Measurements from ENCODE around the gene SLC7A6.

SLC7A6 gene

DNA sequence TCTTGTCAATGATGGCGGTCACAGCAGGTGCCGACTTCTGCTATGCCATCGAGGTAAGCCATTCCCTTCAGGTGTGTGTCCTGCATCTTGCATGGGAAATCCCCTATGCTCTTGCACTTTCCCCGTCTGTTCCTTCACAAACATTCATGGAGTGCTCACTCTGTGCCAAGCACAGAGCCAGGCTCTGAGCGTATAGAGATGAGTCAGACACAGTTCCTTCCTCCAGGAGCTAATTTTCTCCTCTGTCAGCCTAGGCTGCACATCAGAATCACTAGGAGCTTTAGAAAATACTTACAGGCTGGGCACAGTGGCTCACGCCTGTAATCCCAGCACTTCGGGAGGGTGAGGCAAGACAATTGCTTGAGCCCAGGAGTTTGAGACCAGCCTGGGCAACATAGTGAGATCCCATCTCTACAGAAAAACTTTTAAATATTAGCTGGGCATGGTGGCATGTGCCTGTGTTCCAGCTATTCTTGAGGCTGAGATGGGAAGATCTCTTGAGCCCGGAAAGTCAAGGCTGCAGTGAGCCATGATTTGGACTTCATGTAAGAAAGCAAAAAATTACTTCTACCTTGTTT lies 60.5 kb downstream of the SLC7A6 start:
- Histone ChIP-seq H3K36me3 (ENCODE audit: insufficient read depth, low read length) (peaks cover 53% of the 10 kb centered on the region), H3K4me3 (ENCODE audit: low read length) (no peak overlapping the region), H3K9me3 (ENCODE audit: low read length) (no peaks in the 10 kb centered on the region), H2AFZ (ENCODE audit: low read depth, low read length) (no peak overlapping the region), H3K4me1 (ENCODE audit: insufficient read depth, low read length) (no peaks in the 10 kb centered on the region), H3K27me3 (ENCODE audit: insufficient read depth, low read length) (no peaks in the 10 kb centered on the region)

DNA sequence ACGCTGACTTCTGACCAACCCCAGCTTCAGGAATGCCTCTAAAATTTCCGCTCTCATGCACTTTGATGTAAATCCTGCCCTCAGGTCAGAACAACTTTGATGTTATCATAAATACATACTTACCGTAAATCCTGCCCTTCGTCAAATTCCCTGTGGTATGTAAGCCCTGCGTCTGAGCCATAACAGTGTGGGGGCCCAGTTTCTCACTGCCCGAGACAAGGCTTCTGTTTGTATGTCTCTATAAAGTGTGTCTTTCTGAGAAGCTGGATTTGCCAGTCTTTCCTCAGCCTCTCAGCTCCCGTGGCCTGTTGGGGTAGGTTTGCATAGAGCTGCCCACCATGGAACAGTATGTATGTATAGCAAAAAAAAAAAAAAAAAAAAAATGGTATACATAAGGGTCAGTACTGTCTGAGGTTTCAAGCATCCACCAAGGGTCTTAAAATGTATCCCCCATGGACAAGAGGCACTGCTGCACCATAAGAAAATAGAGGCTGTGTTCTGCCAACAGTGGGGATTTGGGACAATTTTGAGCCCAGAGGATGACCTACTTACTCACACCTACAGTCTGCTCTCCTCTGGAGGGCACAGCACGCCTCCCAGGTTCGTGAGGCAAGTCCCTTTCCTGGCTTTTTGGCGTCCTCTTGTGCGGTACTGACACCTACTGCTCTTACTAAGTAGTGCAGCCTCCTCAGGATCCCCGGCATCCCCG lies 64.0 kb downstream of the SLC7A6 start:
- no peak overlapping the region for H2AFZ ChIP-seq (ENCODE audit: low read depth, low read length)
- H3K4me1 ChIP-seq (ENCODE audit: insufficient read depth, low read length), result no peaks in the 10 kb centered on the region
- H3K4me3 ChIP-seq (ENCODE audit: low read length), result no peak overlapping the region
- no peaks in the 10 kb centered on the region for H3K27me3 ChIP-seq (ENCODE audit: insufficient read depth, low read length)
- no peaks in the 10 kb centered on the region for H3K9me3 ChIP-seq (ENCODE audit: low read length)
- peaks cover 51% of the 10 kb centered on the region for H3K36me3 ChIP-seq (ENCODE audit: insufficient read depth, low read length)

DNA sequence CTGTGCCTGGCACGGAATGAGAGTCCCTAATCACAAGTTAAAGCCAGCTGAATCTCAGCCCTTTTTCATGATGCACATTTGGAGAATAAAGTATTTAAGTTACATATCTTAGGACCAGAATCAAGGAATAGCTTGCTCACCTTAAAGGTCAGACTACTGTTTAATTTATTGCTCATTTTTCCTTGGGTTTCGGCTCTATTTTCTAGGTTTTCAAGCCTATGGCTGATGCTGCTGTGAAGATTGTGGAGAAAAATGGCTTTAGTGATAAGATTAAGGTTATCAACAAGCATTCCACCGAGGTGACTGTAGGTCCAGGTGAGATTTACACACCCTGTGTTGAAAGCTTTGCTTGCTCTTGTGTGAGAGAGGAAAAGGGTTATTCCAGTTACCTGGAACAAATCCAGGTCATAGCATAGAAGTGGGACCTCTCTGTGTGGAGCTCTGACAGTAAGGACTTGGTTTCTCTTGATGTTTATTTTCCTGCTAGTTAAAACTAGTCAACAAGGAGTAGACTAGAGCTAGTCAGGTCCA lies 64.6 kb downstream of the SLC7A6 start:
- Histone ChIP-seq H3K4me3 (ENCODE audit: low read length) (no peak overlapping the region), H3K4me1 (ENCODE audit: insufficient read depth, low read length) (no peaks in the 10 kb centered on the region), H3K27me3 (ENCODE audit: insufficient read depth, low read length) (no peaks in the 10 kb centered on the region), H3K36me3 (ENCODE audit: insufficient read depth, low read length) (peaks cover 49% of the 10 kb centered on the region), H2AFZ (ENCODE audit: low read depth, low read length) (no peak overlapping the region), H3K9me3 (ENCODE audit: low read length) (no peaks in the 10 kb centered on the region)

DNA sequence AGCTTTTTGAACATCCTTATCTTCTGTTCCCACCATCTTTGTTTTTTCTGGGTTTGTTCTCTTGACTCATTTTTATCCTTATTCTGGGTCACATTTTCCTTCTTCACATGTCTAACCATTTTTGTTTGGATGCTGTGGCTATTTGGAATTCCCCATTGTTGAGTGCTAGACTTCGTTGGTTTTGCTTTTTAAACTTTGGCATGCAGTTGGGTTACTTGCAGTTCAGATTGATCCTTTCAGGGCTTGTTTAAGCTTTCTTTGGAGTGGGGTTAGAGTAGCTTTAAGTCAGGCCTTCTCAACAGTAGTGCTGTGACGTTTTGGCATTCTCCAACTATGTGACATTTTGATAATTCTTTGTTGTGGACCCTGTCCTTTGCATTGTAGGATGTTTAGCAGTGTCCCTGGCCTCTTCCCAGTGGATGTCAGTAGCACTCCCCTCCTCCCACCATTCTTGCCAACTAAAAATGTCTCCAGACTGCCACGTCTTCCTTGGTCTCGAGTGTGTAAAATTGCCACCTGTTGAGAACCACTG lies 67.6 kb downstream of the SLC7A6 start:
- Histone ChIP-seq H3K4me3 (ENCODE audit: low read length) (no peak overlapping the region), H2AFZ (ENCODE audit: low read depth, low read length) (no peak overlapping the region), H3K4me1 (ENCODE audit: insufficient read depth, low read length) (no peaks in the 10 kb centered on the region), H3K9me3 (ENCODE audit: low read length) (no peaks in the 10 kb centered on the region), H3K36me3 (ENCODE audit: insufficient read depth, low read length) (peaks cover 40% of the 10 kb centered on the region), H3K27me3 (ENCODE audit: insufficient read depth, low read length) (no peaks in the 10 kb centered on the region)

DNA sequence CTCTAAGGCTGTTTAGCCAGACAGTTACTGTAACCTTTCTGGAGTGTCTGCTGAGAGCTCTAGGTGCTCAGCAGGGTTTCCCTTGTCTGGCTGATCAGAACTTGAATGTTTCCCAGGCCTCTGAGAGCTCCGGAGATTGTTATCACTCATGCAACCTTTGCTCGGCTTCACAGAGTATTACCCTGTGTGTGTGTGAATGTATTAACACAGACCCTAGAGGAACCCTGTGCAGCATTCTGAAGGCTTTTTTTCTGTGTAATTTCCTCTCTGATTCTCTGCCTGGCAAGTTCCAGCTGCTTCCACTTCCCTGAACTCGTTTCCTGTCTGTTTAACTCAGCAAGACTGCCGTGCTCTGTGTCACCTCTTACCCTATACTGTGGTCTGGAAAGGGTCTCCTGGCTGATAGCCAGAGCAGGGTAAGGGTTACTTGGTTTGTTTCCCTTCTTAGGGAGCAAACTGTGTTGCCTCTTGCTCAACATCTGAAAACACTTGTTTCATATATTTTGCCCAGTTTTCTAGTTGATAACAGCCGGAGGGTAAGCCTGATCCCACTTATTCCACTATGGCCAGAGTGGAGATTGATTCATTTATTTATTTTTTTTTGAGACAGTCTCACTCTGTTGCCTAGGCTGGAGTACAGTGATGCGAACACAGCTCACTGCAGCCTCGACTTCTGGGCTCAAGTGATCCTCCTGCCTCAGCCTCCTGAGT lies 68.2 kb downstream of the SLC7A6 start:
- no peak overlapping the region for H2AFZ ChIP-seq (ENCODE audit: low read depth, low read length)
- no peak overlapping the region for H3K4me3 ChIP-seq (ENCODE audit: low read length)
- no peaks in the 10 kb centered on the region for H3K9me3 ChIP-seq (ENCODE audit: low read length)
- H3K27me3 ChIP-seq (ENCODE audit: insufficient read depth, low read length), result no peaks in the 10 kb centered on the region
- peaks cover 42% of the 10 kb centered on the region for H3K36me3 ChIP-seq (ENCODE audit: insufficient read depth, low read length)
- H3K4me1 ChIP-seq (ENCODE audit: insufficient read depth, low read length), result no peaks in the 10 kb centered on the region

DNA sequence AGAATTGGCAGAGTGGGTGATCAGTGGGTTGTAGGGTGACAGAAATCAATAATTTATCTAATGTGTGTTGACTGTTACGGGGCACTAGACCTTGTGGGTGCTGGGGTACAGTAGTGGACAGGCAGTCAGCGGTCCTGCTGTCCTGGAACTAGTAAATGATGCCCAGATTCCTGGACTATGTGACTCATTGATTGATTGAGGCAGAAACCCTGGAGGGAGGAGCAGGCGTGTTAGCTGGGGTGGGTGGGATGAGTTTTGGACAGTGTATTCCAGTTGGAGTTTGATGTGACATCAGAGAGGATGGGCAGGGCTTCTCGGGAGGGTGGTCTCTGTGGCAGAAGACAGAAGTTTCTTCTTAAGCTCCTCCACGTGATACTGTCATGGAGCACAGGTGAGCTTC lies 70.8 kb downstream of the SLC7A6 start:
- Histone ChIP-seq H2AFZ (ENCODE audit: low read depth, low read length) (no peak overlapping the region), H3K27me3 (ENCODE audit: insufficient read depth, low read length) (no peaks in the 10 kb centered on the region), H3K36me3 (ENCODE audit: insufficient read depth, low read length) (peaks cover 58% of the 10 kb centered on the region), H3K4me1 (ENCODE audit: insufficient read depth, low read length) (no peaks in the 10 kb centered on the region), H3K4me3 (ENCODE audit: low read length) (no peak overlapping the region), H3K9me3 (ENCODE audit: low read length) (no peaks in the 10 kb centered on the region)

DNA sequence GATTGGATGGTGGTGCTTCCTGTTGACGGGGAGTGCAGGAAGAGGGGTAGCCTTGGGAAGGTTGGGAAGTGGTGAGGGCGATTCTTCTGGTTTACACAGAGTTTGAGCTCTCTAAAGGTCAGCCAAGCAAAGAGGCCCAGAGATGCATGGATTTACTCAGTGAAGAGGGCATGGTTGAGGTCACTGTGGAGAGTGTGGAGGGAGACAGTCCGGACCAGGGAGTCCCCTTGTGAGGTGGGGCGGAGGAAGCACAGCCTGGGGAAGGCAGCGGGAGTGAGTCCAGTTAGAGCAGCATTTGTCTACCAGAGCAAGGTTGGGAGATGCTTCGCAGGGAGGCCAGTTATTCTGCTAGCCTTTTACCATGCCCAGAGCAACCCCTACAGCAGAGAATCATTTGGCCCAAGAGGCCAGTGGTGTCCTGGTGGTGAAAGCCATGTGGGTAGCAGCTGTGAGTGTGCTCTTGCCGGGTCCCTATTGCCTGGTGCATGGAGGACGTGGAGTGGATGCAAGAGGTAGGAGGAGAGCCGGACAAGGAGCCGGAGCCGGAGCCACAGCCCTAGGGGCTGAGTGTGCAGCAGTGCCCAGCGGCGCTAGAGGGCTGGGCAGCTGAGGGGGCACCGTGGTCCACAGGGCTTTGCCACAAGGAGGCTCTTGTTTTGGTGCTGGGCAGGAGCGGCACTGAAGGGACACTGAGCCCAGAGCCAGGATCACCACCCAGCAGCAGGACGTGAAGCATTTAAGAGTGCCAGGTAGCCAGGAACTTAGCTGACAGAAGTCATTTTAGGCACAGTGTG lies 74.2 kb downstream of the SLC7A6 start:
- Histone ChIP-seq H3K4me1 (ENCODE audit: insufficient read depth, low read length) (no peaks in the 10 kb centered on the region), H2AFZ (ENCODE audit: low read depth, low read length) (no peak overlapping the region), H3K9me3 (ENCODE audit: low read length) (no peaks in the 10 kb centered on the region), H3K27me3 (ENCODE audit: insufficient read depth, low read length) (no peaks in the 10 kb centered on the region), H3K4me3 (ENCODE audit: low read length) (no peak overlapping the region), H3K36me3 (ENCODE audit: insufficient read depth, low read length) (peaks cover 64% of the 10 kb centered on the region)

DNA sequence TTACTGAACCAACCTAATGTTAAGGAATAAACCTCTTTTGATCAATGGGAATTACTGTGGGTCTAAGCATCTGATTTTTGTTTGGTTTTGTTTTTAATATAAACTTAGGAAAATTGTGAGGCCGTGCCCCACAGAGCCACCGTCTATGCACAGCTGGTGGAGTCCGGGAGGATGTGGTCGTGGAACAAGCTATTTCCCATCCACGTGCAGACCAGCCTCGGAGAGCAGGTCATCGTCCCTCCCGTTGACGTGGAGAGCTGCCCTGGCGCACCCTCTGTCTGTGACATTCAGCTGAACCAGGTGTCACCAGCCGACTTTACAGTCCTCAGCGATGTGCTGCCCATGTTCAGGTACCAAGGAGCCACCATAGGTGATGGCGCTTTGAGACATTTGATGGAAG lies 74.9 kb downstream of the SLC7A6 start:
- Histone ChIP-seq H3K4me3 (ENCODE audit: low read length) (no peak overlapping the region), H3K4me1 (ENCODE audit: insufficient read depth, low read length) (no peaks in the 10 kb centered on the region), H3K9me3 (ENCODE audit: low read length) (no peaks in the 10 kb centered on the region), H2AFZ (ENCODE audit: low read depth, low read length) (no peak overlapping the region), H3K36me3 (ENCODE audit: insufficient read depth, low read length) (peaks cover 66% of the 10 kb centered on the region), H3K27me3 (ENCODE audit: insufficient read depth, low read length) (no peaks in the 10 kb centered on the region)

DNA sequence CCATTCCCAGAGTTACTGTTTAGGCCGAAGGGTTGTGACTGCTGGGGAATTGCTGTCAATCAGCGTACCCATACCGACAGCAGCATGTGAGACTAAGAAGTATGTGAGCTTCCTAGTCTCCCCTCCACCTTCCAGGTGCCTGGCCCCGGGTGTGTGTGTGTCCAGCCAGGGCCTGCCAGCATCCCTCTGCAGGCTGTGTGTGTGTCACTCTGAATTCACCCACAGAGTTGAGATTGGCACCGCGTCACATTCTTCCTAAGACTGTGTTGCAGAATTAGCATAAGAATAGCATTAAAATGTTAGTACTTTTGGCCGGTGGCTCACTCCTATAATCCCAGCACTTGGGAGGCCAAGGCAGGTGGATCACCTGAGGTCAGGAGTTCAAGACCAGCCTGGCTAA lies 78.3 kb downstream of the SLC7A6 start:
- Histone ChIP-seq H2AFZ (ENCODE audit: low read depth, low read length) (no peak overlapping the region), H3K27me3 (ENCODE audit: insufficient read depth, low read length) (no peaks in the 10 kb centered on the region), H3K9me3 (ENCODE audit: low read length) (no peaks in the 10 kb centered on the region), H3K4me1 (ENCODE audit: insufficient read depth, low read length) (no peaks in the 10 kb centered on the region), H3K36me3 (ENCODE audit: insufficient read depth, low read length) (peaks cover 79% of the 10 kb centered on the region), H3K4me3 (ENCODE audit: low read length) (no peak overlapping the region)

DNA sequence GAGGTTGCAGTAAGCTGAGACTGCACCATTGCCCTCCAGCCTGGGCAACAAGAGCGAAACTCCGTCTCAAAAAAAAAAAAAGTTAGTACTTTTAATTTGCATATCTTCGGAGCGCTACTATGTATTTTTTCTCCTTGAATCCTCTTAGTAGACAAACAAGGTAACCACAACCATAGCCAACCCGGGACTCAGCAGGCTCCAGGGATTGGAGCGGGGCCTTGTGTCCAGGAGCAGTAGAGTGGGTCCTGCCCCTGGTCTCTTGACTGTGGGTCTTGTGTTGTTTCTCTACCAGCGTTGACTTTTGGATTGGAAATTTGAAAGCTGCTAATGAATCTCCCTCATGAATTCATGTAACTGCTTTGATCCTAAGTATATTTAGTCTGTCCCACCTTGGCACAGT lies 78.8 kb downstream of the SLC7A6 start:
- Histone ChIP-seq H3K36me3 (ENCODE audit: insufficient read depth, low read length) (peaks cover 77% of the 10 kb centered on the region), H2AFZ (ENCODE audit: low read depth, low read length) (no peak overlapping the region), H3K27me3 (ENCODE audit: insufficient read depth, low read length) (no peaks in the 10 kb centered on the region), H3K4me3 (ENCODE audit: low read length) (no peak overlapping the region), H3K4me1 (ENCODE audit: insufficient read depth, low read length) (no peaks in the 10 kb centered on the region), H3K9me3 (ENCODE audit: low read length) (no peaks in the 10 kb centered on the region)

DNA sequence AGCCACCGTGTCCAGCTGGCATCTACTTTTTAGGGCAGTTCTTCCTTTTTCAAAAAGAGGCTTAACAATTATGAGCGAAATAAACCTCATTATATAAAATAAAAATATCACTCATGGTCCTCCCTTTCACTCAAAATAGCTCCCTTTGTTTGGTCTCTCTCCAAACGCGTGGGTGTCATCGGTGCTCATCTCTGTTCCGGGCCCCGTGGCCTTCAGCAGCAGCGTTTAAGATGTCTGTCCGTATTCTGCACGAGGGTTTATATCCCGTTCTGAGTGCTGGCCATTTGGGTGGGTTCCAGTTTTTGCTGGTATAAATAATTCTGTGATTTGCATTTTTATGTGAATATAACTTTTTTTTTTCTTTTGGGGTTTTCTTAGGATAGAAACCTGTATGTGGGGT lies 79.9 kb downstream of the SLC7A6 start:
- Histone ChIP-seq H3K4me3 (ENCODE audit: low read length) (no peak overlapping the region), H3K27me3 (ENCODE audit: insufficient read depth, low read length) (no peaks in the 10 kb centered on the region), H2AFZ (ENCODE audit: low read depth, low read length) (no peak overlapping the region), H3K9me3 (ENCODE audit: low read length) (no peaks in the 10 kb centered on the region), H3K36me3 (ENCODE audit: insufficient read depth, low read length) (peaks cover 76% of the 10 kb centered on the region), H3K4me1 (ENCODE audit: insufficient read depth, low read length) (no peaks in the 10 kb centered on the region)

DNA sequence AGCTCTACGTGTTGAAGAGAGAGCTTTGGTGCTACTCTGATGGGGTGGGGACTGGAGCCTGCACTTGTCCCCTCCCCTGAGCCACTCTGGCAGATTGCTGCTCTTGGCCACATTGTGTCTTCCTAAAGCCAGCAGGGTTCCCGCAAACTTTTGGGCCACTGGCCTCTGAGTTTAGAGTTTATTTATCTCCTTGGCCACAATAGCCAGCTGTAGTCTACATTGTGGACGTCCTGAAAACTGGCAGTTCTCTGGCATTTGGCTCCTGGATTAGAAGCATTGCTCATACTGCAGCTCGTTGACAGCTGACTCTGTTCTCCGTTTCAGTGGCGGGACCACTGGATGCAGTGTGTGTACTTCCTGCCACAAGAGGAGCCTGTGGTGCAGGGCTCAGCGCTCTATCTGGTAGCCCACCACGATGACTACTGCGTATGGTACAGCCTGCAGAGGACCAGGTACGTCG lies 81.1 kb downstream of the SLC7A6 start:
- Histone ChIP-seq H3K36me3 (ENCODE audit: insufficient read depth, low read length) (peaks cover 77% of the 10 kb centered on the region), H3K27me3 (ENCODE audit: insufficient read depth, low read length) (no peaks in the 10 kb centered on the region), H3K4me1 (ENCODE audit: insufficient read depth, low read length) (no peaks in the 10 kb centered on the region), H2AFZ (ENCODE audit: low read depth, low read length) (no peak overlapping the region), H3K4me3 (ENCODE audit: low read length) (no peak overlapping the region), H3K9me3 (ENCODE audit: low read length) (no peaks in the 10 kb centered on the region)

Data from neuron (in vitro differentiated cells).